Measurements from ENCODE around the gene CTBP2. TPM values are rescaled to one million over a fixed set of nuclear protein-coding genes. Genes with fewer than 3 reads are reported as not detected.
"Not testable (repeated sequence)": the region's sequence is repeated elsewhere in the genome, so short reads cannot be mapped to it uniquely, and the experiment has no call there.

Gene CTBP2
- total and polyA plus RNA-seq, 4 donors, result 3.4 to 59.2 (median 5.5) TPM

DNA sequence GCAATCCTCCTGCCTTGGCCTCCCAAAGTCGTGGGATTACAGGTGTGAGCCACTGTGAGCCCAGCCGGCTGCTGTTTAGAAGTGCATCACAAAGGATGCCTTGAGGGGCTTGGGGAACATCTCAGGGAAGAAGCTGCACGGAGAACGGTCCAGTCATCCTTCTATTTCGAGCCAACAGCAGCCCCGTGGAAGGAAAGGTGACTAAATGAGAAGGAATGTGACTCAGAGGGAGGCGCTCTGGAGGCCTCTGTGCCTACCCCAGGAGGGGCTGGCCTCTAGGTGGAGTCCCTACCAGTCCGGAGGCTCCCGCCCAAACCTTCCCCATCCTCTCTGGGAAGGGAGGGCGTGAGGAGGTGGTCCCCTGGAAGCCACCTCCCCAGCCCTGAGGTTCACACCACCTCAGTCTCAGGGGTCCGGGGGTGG lies 76.2 kb downstream of the CTBP2 start:
- DNase-seq (ENCODE audit: low spot score), result no peak
- no peaks in the 10 kb centered on the region for H3K36me3 ChIP-seq (ENCODE audit: control insufficient read depth in 4 of 4, insufficient read depth in 3 of 4, low read depth in 1 of 4, low read length in 3 of 4)
- WGBS, result 87% methylated on average over 11 of the region's 11 CpGs
- H3K4me1 ChIP-seq (ENCODE audit: control insufficient read depth in 4 of 4, insufficient read depth in 4 of 4, low read length in 3 of 4), result peaks cover 8 to 18% (median 11%) of the 10 kb centered on the region in 4 donors
- H3K27me3 ChIP-seq (ENCODE audit: control insufficient read depth in 4 of 4, insufficient read depth in 4 of 4, low read length in 3 of 4), result no peaks in the 10 kb centered on the region
- TF ChIP-seq, protein P1, sequence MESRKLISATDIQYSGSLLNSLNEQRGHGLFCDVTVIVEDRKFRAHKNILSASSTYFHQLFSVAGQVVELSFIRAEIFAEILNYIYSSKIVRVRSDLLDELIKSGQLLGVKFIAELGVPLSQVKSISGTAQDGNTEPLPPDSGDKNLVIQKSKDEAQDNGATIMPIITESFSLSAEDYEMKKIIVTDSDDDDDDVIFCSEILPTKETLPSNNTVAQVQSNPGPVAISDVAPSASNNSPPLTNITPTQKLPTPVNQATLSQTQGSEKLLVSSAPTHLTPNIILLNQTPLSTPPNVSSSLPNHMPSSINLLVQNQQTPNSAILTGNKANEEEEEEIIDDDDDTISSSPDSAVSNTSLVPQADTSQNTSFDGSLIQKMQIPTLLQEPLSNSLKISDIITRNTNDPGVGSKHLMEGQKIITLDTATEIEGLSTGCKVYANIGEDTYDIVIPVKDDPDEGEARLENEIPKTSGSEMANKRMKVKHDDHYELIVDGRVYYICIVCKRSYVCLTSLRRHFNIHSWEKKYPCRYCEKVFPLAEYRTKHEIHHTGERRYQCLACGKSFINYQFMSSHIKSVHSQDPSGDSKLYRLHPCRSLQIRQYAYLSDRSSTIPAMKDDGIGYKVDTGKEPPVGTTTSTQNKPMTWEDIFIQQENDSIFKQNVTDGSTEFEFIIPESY (IDR thresholded peaks at IDR 0.05), result no peak
- TF ChIP-seq FOXA2 (IDR thresholded peaks at IDR 0.05) (no peak), HNF4A (conservative IDR thresholded peaks at IDR 0.05) (no peak), JUND (IDR thresholded peaks at IDR 0.05) (no peak), NR2F2 (IDR thresholded peaks at IDR 0.05) (no peak), EGR1 (IDR thresholded peaks at IDR 0.05; ENCODE audit: low read depth in 2 of 2) (no peak), SP1 (IDR thresholded peaks at IDR 0.05) (no peak)
- TF ChIP-seq, protein P2, sequence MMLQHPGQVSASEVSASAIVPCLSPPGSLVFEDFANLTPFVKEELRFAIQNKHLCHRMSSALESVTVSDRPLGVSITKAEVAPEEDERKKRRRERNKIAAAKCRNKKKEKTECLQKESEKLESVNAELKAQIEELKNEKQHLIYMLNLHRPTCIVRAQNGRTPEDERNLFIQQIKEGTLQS (IDR thresholded peaks at IDR 0.05), result no peak
- TF ChIP-seq, protein P3, sequence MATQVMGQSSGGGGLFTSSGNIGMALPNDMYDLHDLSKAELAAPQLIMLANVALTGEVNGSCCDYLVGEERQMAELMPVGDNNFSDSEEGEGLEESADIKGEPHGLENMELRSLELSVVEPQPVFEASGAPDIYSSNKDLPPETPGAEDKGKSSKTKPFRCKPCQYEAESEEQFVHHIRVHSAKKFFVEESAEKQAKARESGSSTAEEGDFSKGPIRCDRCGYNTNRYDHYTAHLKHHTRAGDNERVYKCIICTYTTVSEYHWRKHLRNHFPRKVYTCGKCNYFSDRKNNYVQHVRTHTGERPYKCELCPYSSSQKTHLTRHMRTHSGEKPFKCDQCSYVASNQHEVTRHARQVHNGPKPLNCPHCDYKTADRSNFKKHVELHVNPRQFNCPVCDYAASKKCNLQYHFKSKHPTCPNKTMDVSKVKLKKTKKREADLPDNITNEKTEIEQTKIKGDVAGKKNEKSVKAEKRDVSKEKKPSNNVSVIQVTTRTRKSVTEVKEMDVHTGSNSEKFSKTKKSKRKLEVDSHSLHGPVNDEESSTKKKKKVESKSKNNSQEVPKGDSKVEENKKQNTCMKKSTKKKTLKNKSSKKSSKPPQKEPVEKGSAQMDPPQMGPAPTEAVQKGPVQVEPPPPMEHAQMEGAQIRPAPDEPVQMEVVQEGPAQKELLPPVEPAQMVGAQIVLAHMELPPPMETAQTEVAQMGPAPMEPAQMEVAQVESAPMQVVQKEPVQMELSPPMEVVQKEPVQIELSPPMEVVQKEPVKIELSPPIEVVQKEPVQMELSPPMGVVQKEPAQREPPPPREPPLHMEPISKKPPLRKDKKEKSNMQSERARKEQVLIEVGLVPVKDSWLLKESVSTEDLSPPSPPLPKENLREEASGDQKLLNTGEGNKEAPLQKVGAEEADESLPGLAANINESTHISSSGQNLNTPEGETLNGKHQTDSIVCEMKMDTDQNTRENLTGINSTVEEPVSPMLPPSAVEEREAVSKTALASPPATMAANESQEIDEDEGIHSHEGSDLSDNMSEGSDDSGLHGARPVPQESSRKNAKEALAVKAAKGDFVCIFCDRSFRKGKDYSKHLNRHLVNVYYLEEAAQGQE (IDR thresholded peaks at IDR 0.05), result no peak
- H3K27ac ChIP-seq (ENCODE audit: low read depth in 1 of 2, low read length in 2 of 2), result peak overlapping the region; percentile 11 to 61
- no peaks in the 10 kb centered on the region for H3K9me3 ChIP-seq (ENCODE audit: control insufficient read depth in 4 of 4, low read length in 3 of 4)
- no peak overlapping the region for H3K4me3 ChIP-seq (ENCODE audit: low read depth in 1 of 3, low read length in 3 of 3)
- H3K9ac ChIP-seq (ENCODE audit: low read depth in 1 of 2, low read length in 2 of 2), result no peak overlapping the region

DNA sequence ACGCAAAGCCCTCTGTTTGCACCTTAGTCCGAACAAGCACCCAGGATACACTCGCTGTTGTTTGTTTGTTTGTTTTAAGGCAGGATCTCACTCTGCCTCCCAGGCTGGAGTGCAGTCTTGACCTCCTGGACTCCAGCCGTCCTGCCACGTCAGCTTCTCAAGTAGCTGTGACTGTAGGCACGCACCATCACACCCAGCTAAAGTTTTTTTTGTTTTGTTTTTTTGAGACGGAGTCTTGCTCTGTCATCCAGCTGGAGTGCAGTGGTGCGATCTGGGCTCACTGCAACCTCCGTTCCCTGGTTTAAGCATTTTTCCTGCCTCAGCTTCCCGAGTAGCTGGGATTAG lies 76.8 kb downstream of the CTBP2 start:
- H3K36me3 ChIP-seq (ENCODE audit: control insufficient read depth in 4 of 4, insufficient read depth in 3 of 4, low read depth in 1 of 4, low read length in 3 of 4), result no peaks in the 10 kb centered on the region
- no peak for TF ChIP-seq SP1 (IDR thresholded peaks at IDR 0.05)
- TF ChIP-seq NR2F2 (IDR thresholded peaks at IDR 0.05), result peak; percentile 16
- no peak for DNase-seq (ENCODE audit: low spot score)
- H3K27me3 ChIP-seq (ENCODE audit: control insufficient read depth in 4 of 4, insufficient read depth in 4 of 4, low read length in 3 of 4), result no peaks in the 10 kb centered on the region
- H3K27ac ChIP-seq (ENCODE audit: low read depth in 1 of 2, low read length in 2 of 2), result peak overlapping the region in 1 of 2 donors; percentile 21
- WGBS, result 79% methylated on average over 10 of the region's 10 CpGs
- no peaks in the 10 kb centered on the region for H3K9me3 ChIP-seq (ENCODE audit: control insufficient read depth in 4 of 4, low read length in 3 of 4)
- peaks cover 8 to 18% (median 11%) of the 10 kb centered on the region in 4 donors for H3K4me1 ChIP-seq (ENCODE audit: control insufficient read depth in 4 of 4, insufficient read depth in 4 of 4, low read length in 3 of 4)
- H3K4me3 ChIP-seq (ENCODE audit: low read depth in 1 of 3, low read length in 3 of 3), result no peak overlapping the region
- no peak overlapping the region for H3K9ac ChIP-seq (ENCODE audit: low read depth in 1 of 2, low read length in 2 of 2)

DNA sequence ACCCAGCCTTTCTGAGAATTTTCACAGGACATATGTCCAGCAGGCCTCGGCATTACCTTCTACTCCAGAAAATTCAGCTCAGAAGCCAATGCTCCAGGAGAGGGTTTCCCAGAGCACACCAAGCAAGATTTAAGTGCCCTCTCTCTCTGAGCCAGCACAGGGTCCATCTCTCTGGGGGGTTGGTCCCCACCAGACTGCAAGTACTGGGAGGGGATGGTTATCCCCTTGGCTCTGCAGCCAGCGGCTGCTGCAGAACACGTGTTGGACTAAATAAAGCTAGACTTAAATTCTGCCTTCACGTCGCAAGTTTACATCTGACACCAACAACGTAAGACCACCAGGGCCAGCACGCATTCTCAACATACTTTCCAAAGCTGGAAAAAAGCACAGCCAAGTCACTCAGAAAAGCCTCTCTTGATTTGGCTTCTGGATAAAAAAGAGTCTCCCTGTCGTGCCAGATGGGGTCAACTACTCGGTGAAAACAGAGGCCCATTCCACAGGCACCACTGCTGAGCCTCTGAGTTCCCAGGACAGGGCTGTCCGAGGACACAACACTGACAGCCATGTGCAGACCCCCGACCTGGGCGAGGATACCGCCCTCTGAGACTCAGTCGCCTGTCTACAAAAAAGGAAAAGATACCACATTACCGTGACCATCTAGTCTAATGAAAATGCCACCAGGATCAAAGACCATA lies 77.3 kb downstream of the CTBP2 start:
- TF ChIP-seq RAD21 (IDR thresholded peaks at IDR 0.05) (no peak), HNF4A (conservative IDR thresholded peaks at IDR 0.05) (no peak), SP1 (IDR thresholded peaks at IDR 0.05) (no peak)
- TF ChIP-seq, protein P2 (IDR thresholded peaks at IDR 0.05), result no peak
- TF ChIP-seq, protein P4, sequence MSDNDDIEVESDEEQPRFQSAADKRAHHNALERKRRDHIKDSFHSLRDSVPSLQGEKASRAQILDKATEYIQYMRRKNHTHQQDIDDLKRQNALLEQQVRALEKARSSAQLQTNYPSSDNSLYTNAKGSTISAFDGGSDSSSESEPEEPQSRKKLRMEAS (IDR thresholded peaks at IDR 0.05), result no peak
- TF ChIP-seq, protein P1 (IDR thresholded peaks at IDR 0.05), result no peak
- Histone ChIP-seq H3K4me3 (ENCODE audit: low read depth in 1 of 3, low read length in 3 of 3) (no peak overlapping the region), H3K9ac (ENCODE audit: low read depth in 1 of 2, low read length in 2 of 2) (no peak overlapping the region), H3K4me1 (ENCODE audit: control insufficient read depth in 4 of 4, insufficient read depth in 4 of 4, low read length in 3 of 4) (peaks cover 8 to 18% (median 11%) of the 10 kb centered on the region in 4 donors), H3K27ac (ENCODE audit: low read depth in 1 of 2, low read length in 2 of 2) (peak overlapping the region in 1 of 2 donors; percentile 21), H3K27me3 (ENCODE audit: control insufficient read depth in 4 of 4, insufficient read depth in 4 of 4, low read length in 3 of 4) (no peaks in the 10 kb centered on the region), H3K36me3 (ENCODE audit: control insufficient read depth in 4 of 4, insufficient read depth in 3 of 4, low read depth in 1 of 4, low read length in 3 of 4) (no peaks in the 10 kb centered on the region), H3K9me3 (ENCODE audit: control insufficient read depth in 4 of 4, low read length in 3 of 4) (no peaks in the 10 kb centered on the region)
- 89% methylated on average over 15 of the region's 15 CpGs for WGBS
- DNase-seq (ENCODE audit: low spot score), result no peak

DNA sequence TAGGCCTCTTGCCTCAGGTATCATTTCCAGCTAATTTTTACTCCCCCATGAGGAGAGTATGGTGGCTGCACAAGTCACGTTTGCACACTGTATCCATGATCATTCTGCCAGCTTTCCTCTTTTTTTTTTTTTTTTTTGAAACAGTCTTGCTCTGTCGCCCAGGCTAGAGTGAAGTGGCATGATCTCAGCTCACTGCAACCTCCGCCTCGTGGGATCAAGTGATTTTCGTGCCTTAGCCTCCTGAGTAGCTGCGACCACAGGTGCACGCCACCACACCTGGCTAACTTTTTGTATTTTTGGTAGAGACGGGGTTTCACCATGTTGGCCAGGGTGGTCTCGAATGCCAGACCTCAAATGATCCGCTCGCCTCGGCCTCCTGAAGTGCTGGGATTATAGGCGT lies 77.9 kb downstream of the CTBP2 start:
- H3K27me3 ChIP-seq (ENCODE audit: control insufficient read depth in 4 of 4, insufficient read depth in 4 of 4, low read length in 3 of 4); H3K36me3 ChIP-seq (ENCODE audit: control insufficient read depth in 4 of 4, insufficient read depth in 3 of 4, low read depth in 1 of 4, low read length in 3 of 4); H3K4me3 ChIP-seq (ENCODE audit: low read depth in 1 of 3, low read length in 3 of 3); H3K9me3 ChIP-seq (ENCODE audit: control insufficient read depth in 4 of 4, low read length in 3 of 4); H3K9ac ChIP-seq (ENCODE audit: low read depth in 1 of 2, low read length in 2 of 2); DNase-seq (ENCODE audit: low spot score); H3K27ac ChIP-seq (ENCODE audit: low read depth in 1 of 2, low read length in 2 of 2): not testable (repeated sequence)
- peaks cover 8 to 18% (median 11%) of the 10 kb centered on the region in 4 donors for H3K4me1 ChIP-seq (ENCODE audit: control insufficient read depth in 4 of 4, insufficient read depth in 4 of 4, low read length in 3 of 4)
- 94% methylated on average over 13 of the region's 13 CpGs for WGBS
